ENCODE results near the gene AKAP6. TPM values are rescaled to one million over a fixed set of nuclear protein-coding genes. Genes with fewer than 3 reads are reported as not detected.

AKAP6 gene
- total RNA-seq, 1 experiment from 2014 or later = 2.0 TPM

DNA sequence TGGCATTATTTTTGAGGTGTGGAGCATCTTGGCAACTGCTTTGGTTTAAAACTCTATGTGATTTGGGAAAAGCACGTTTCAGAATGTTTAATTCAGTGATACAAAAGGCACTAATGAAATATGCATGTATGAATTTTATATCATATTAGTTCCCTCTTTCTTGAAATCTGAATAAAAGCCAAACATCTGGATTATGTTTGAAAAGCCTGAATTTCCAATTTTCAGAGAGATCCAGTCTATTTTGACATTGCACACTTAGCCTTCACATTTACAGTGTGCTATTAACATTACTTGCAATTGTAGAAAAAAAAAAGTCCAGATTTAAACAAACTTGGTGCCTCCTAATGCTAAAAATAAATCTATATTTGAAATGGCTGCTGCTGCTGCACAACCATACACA lies 390.5 kb downstream of the AKAP6 start:
- DNase-seq (ENCODE audit: low read depth) = no peak

DNA sequence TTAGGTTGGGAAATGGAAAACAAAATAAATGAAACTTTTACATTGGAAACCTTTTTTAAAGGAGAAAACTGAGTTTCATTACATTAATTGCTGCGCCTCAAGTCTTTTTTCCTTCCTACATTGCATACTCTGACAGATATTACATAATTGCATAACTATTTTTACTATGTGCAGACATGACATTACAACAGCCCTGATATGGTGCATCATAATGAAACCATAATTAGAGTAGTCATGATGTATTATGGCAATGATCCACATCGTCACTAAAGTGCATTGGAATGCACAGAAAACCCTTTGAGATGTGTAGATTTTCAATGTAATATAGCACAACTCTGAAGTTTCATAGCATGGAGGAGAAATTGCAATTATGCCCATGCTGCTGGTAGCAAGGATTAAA lies 391.8 kb downstream of the AKAP6 start:
- no peak for DNase-seq (ENCODE audit: low read depth)

More for the DNA sequence above, 390.5 kb downstream of the AKAP6 start:
- in situ Hi-C loops (cut with HindIII; ENCODE audit: low pct_unique_long_range_greater_than_20kb, low sequenced_read_pairs) = no loop called here

DNA sequence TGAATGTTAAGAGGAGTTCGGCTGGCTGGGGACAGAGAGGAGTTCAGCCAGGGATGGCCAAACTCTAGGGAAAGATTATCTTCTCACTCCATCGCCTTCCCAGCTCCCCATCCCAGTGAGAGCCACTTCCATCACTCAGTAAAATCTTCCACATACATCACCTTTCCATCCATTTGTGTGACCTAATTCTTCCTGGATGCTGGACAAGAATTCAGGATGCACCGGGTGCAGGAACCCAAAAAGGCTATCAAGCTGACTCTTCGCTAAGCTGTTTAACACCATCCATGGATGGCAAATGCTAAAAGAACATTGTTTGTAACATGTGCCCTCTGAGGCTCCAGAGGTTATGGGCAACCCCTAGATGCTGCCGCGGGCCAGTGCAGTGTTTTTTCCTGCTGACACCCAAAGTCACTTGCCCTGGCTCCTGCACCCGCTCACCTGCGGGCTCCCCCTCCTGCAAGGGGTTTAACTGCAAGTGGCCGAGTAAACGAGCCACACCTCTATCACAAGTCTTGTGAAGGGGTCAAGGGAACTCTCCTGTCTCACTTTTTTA lies 393.6 kb downstream of the AKAP6 start:
- no peak for DNase-seq (ENCODE audit: low read depth)
- in situ Hi-C loops (cut with HindIII; ENCODE audit: low pct_unique_long_range_greater_than_20kb, low sequenced_read_pairs) = no loop called here

More for the DNA sequence above, 391.8 kb downstream of the AKAP6 start:
- in situ Hi-C loops (cut with HindIII; ENCODE audit: low pct_unique_long_range_greater_than_20kb, low sequenced_read_pairs) = no loop called here

DNA sequence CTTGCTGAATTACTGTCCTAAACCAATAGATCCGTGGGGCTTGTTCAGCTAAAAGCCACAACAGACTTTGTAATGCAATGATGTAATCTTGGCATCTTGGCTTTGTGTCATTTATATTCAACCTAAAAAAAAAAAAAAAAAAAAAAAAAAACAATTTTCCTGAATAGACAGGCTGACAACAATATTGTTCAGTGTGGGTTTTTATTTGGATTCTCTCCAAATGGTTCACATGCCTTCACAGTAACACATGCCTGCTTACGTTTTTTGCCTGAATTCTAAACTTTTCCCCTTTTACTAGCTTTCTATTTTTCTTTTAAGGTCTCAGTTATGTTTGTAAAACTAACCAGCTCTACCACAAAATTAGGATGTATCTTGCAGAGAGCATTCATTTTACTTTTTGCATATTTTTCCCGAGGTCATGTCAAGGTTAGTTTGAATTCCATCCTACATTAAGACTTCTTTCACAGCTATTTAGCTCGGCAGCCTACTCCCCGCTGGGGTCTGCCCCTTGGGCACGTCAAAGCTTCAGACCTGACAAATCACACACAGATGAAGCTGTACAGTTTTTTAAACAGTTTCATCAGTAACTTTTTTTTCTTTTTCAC lies 395.9 kb downstream of the AKAP6 start:
- peak; percentile 12 for DNase-seq (ENCODE audit: low read depth)
- in situ Hi-C loops (cut with HindIII; ENCODE audit: low pct_unique_long_range_greater_than_20kb, low sequenced_read_pairs) = no loop called here

DNA sequence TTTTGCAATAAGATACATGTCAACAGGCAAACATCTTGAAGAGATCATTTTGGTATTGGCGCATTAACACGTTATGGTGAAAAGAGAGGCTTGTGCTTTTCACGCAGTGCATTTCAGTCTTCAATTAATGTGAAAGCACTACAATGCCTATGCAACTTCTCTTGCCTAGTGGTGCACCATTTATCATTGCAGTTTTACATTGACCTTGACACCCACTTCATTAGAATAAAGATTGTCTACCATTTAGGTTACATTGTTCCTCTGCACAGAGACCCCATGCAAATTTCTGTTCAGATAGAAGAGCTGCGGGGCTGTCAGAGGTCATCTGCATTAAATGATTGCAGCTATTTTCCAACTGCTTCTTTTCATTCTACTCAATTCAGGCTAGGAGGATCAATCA lies 397.4 kb downstream of the AKAP6 start:
- in situ Hi-C loops (cut with HindIII; ENCODE audit: low pct_unique_long_range_greater_than_20kb, low sequenced_read_pairs) = no loop called here
- DNase-seq (ENCODE audit: low read depth) = no peak

DNA sequence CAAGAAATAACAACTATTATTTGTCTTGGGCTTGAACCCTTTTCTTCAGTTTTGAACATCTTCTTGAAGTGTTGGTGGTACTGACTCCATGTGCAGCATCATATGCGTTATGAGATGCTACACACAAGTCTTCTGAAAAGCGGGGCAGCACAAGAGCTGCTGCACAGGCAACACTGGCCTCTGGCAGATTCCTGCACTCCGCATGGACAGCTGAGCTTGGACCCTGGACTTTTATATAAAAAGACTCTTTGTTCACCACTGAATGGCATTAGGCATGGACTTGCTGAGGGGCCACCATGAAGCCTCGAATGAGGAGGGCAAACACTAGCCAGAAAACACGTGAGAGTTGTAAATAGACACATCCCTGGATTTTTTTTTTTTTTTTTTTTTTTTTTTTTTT lies 398.7 kb downstream of the AKAP6 start:
- in situ Hi-C loops (cut with HindIII; ENCODE audit: low pct_unique_long_range_greater_than_20kb, low sequenced_read_pairs) = no loop called here
- no peak for DNase-seq (ENCODE audit: low read depth)

DNA sequence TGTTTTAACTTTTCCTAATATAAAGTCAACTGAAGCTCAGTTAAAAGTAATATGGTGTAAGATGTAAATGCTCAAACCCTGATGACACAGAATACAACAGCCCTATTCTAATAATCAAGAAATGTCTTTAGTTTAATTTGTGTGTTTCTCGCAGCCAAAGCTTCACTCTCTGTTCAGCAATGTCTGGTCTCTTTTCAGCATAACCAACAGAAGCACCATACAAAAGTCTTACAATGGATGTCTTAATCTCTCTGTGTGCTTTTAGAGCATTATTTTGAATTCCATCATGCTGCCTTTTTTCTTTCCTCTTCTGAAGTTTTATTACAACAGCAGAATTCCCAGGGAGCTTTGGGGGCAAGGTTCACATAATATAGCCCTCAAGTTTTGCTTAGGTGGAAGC lies 399.4 kb downstream of the AKAP6 start:
- no peak for DNase-seq (ENCODE audit: low read depth)
- in situ Hi-C loops (cut with HindIII; ENCODE audit: low pct_unique_long_range_greater_than_20kb, low sequenced_read_pairs) = no loop called here

DNA sequence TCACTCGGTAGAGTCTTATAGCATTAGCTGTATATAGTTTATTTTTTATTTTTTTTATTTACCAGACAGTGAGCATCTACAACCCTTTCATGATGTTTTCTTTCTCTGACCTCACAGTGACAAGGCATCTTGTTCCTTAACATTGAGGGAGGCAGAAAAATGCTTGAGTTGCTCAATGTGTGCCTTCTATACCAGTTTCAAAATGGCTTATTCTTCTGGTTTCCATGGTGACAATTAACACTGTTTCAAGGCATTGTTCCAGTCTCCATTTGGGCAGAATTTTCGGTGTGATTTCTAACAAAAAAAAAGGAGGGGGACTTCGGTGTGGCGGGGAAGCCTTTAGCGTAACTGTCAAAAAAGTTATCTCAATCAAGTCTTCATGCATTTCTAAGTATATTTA lies 399.9 kb downstream of the AKAP6 start:
- DNase-seq (ENCODE audit: low read depth) = no peak

DNA sequence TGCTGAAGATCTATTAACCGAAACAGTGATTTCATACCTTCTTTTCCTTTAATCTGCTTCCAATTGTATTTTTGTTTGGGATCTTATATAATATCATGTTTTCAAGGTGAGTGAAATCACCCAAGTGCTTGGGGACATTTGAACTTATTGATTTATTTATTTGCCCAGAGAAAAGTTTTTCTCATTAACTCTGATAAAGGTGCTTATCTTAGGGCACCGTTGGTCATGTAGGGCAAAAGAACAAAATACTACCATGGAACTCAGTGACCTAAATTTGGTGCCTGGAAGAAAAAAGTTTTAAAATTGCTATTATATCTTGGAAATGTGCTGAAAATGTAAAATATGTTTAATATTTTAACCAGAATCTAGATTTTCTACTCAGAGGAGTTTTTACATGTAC lies 402.2 kb downstream of the AKAP6 start:
- DNase-seq (ENCODE audit: low read depth) = no peak
- in situ Hi-C loops (cut with HindIII; ENCODE audit: low pct_unique_long_range_greater_than_20kb, low sequenced_read_pairs) = no loop called here

More for the DNA sequence above, 399.9 kb downstream of the AKAP6 start:
- in situ Hi-C loops (cut with HindIII; ENCODE audit: low pct_unique_long_range_greater_than_20kb, low sequenced_read_pairs) = no loop called here

DNA sequence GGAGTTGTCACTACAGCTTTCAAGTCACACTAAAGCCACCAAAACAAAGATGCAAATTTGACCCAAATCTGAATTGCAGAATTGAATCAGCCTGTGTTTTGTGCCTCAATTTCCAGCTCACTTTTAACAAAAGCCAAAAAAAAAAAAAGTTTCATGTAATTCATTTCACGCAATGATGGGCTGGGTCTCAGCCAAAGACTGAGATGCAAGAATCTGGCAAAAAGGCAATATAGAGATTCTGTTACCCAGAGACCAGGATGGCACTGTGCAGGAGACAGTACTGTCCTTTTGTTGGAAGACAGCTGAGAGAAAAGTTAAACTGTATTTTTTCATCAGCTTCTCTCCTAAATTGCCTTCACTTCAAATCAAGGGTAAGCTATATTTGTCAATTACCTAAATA lies 403.9 kb downstream of the AKAP6 start:
- in situ Hi-C loops (cut with HindIII; ENCODE audit: low pct_unique_long_range_greater_than_20kb, low sequenced_read_pairs) = no loop called here

DNA sequence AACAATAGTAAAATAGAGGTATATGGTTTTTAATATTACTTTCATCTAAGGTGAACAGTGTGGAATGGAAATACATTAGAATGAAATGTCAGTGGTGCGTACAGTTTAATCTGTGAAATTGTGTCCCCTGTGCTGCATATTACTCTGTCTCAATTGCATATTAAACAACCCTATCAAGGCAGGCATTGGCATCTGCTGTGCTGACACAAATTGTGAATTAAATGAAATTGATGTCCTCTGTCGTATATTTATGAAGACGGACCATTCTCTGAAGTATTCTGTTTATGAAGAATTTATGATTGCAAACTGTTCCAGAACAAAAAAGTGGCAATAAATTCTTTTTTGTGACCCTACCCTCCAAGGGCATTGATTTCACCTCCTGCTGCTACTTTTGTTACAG lies 405.2 kb downstream of the AKAP6 start:
- DNase-seq (ENCODE audit: low read depth) = no peak
- in situ Hi-C loops (cut with HindIII; ENCODE audit: low pct_unique_long_range_greater_than_20kb, low sequenced_read_pairs) = no loop called here

More for the DNA sequence above, 403.9 kb downstream of the AKAP6 start:
- DNase-seq (ENCODE audit: low read depth) = no peak

DNA sequence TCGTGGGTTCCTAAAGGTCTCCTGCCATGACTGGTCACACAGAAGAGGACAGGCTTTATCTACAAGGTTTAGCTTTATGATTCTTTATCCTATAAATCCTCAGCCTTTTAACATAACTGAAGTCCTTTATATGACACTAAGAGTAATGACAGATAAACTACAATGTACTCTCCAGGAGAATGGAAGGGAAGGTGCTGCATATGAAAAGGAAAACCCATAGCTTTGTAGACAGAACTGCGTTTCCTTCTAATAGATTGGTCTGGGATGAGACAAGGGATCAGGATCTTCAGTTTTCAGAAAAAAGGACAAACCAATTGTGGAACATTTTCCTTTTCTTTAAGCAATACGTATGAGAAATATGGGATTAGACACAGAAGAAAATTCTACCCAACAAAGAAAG lies 408.5 kb downstream of the AKAP6 start:
- in situ Hi-C loops (cut with HindIII; ENCODE audit: low pct_unique_long_range_greater_than_20kb, low sequenced_read_pairs) = no loop called here
- DNase-seq (ENCODE audit: low read depth) = no peak

DNA sequence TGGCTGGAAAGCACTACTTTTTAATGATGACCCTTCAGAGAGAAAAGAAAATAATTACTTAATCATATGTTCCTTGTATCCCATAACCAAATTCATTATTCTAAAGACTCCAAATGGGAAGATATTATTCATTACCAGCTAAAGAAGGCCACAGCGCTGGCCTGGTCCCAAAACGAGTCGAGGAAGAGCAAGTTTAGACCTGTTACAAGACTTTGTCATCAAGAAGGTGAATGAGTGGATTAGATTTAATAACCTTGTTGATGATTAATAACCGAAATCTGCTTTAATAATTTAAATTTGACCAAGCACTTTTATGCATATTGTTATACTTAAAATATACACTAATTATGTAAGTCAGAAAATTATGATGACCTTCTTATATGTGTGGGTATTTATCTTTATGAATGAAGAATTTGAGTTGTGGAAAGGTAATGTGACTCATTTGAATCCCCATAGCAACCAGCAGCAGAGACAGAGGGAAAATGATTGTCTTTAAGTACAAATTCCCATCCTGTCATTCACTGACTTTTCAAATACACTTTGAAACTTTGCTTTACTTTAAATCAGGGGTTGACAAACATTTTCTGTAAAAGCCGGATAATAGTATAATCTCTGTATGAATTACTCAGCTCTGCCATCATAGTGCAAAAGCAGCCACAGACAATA lies 409.2 kb downstream of the AKAP6 start:
- in situ Hi-C loops (cut with HindIII; ENCODE audit: low pct_unique_long_range_greater_than_20kb, low sequenced_read_pairs) = no loop called here
- DNase-seq (ENCODE audit: low read depth) = no peak

DNA sequence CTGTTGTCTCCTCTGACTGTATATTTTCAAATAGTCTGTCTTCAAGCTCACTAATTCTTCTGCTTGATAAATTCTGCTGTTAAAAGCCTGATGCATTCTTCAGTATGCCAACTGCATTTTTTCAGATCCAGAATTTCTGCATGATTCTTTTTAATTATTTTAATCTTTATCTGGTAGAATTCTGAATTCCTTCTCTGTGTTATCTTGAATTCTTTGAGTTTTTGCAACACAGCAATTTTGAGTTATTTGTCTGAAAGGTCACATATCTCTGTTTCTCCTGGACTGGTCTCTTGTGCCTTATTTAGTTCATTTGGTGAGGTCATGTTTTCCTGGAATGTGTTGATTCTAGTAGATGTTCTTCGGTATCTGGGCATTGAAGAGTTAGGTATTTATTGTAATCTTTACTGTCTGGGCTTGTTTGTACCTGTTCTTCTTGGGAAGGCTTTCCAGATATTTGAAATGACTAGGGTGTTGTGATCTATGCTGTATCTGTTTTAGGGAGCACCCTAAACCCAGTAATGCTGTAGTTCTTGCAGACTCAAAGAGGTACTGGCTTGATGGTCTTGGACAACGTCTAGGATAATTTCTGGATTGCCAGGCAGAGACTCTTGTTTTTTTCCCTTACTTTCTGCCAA lies 415.8 kb downstream of the AKAP6 start:
- in situ Hi-C loops (cut with HindIII; ENCODE audit: low pct_unique_long_range_greater_than_20kb, low sequenced_read_pairs) = no loop called here
- no peak for DNase-seq (ENCODE audit: low read depth)

DNA sequence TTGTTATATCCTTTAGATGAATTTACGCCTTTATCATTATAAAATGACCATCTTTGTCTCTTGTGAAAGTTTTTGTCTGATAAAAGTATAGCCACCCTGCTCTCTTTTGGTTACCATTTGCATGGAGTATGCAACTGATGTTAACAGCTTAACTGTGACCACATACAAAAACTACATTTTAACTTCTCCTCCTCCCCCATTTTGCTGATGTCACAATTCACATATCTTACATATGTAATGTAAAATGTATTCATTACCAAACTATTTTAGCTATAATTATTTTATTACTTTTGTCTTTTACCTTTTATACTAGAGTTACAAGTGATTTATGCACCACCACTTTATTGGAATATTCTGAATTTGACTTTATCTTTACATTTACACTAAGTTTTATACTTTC lies 425.1 kb downstream of the AKAP6 start:
- no peak for DNase-seq (ENCODE audit: low read depth)
- in situ Hi-C loops (cut with HindIII; ENCODE audit: low pct_unique_long_range_greater_than_20kb, low sequenced_read_pairs) = no loop called here

DNA sequence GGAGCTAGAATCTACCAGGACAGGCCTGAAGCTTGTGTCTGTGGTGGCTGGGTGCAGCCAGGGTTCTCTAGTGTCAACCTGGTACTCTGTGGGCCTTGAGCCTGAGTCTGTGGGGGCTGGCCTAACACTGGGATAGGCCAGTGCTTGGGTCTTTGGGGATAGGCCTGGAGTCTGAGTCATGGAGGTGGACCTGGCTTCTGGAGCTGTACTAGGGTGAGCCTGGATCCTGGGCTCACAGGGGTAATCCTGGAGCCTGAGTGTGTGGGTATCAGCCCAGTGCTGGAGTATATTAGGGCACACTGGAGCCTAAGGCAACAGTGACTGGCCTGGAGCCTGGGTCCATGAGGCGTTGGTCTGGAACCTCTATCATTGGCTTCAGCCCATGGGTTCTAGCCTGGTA lies 427.1 kb downstream of the AKAP6 start:
- in situ Hi-C loops (cut with HindIII; ENCODE audit: low pct_unique_long_range_greater_than_20kb, low sequenced_read_pairs) = no loop called here
- no peak for DNase-seq (ENCODE audit: low read depth)

DNA sequence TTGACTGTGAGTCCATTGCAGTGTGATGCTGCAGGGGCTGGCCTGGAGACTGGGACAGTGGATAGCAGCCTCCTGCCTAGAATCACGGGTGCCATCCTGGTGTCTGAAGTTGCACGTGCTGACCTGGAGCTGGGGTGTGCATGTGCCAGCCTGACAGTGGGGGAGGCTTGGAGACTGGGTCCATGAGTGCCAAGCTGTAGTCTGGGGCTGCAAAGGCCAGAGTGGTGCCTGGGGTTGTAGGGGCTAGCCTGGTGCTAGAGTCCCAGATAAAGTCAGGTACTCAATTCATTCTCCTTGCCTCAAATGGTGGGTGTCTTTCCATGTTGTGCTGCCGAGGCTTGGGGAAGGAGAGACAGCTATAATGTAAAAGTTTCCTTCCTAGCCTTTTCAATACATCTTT lies 427.7 kb downstream of the AKAP6 start:
- DNase-seq (ENCODE audit: low read depth) = no peak
- in situ Hi-C loops (cut with HindIII; ENCODE audit: low pct_unique_long_range_greater_than_20kb, low sequenced_read_pairs) = no loop called here

DNA sequence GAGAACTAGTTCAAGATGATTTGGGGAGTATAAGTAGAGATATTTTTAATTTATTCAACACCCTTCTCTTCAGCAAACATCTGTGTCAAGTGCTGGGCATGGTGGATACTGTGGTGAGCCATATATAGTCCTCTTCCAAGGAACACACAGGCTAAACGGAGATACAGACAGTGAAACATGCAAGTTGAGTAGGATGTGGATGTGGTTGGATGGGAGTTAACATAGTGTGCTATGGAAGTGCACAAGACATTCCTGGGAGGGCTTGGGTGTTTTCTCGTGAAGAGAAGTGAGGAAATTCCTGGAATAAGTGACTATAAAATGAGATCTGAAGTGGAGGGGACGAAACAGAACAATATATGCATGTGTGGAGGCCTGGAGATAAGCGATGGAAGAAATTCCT lies 428.5 kb downstream of the AKAP6 start:
- DNase-seq (ENCODE audit: low read depth) = no peak
- in situ Hi-C loops (cut with HindIII; ENCODE audit: low pct_unique_long_range_greater_than_20kb, low sequenced_read_pairs) = no loop called here

DNA sequence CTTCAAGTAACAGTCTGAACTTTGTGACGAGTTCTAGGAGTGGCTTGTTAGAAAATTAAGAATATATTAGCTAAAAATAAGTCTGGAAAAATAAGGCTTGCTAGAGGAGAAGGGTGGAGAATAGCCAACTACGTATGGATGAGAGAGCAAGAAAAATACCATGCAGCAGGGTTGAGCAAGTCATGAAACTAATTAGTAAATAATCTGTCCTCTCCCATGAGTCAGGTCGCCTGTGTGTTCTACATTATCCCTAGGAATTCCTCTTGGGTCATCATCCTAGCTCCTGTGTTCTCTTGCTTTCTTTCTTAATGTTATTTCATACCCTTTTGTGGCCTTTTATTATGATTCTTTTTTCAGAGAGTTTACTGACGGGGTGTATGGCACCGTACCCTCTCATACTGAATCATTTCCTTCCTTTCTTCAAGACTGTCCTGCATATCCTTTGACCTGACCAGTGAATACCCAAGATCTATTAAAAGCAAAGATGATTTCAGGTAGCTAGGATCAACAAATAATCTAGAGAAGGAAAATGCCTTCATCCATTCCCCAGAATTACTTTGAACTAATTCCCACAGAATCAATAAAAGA lies 432.4 kb downstream of the AKAP6 start:
- in situ Hi-C loops (cut with HindIII; ENCODE audit: low pct_unique_long_range_greater_than_20kb, low sequenced_read_pairs) = no loop called here
- DNase-seq (ENCODE audit: low read depth) = peak; percentile 48

Measured in Caki2 (cell line).